RWPE2 (cell line): Measurements from ENCODE around the gene GNGT2.
"Not testable (repeated sequence)": the region's sequence is repeated elsewhere in the genome, so short reads cannot be mapped to it uniquely, and the experiment has no call there.

Source experiments
- ATAC-seq: fragments of 200-7000 bp; cut with Tn5 transposase; 3 replicates; pipeline ENCODE4 v1.9.1; 2021; ENCODE audit warnings: low read depth
- DNase-seq: peaks from one replicate; pipeline ENCODE4 v3.0.0-alpha.2; 2020; ENCODE audit warnings: low spot score
- H3K27ac ChIP-seq: fragments of 450-650 bp; 2 replicates; pipeline ENCODE4 v1.5.1; 2017; ENCODE audit warnings: mild to moderate bottlenecking; ENCODE audit not compliant: poor library complexity, severe bottlenecking
- H3K27me3 ChIP-seq: fragments of 250-450 bp; sonication (Bioruptor Pico); 2 replicates; pipeline ENCODE4 v1.5.1; 2021; ENCODE audit warnings: mild to moderate bottlenecking, moderate library complexity; ENCODE audit not compliant: insufficient read depth, poor library complexity, severe bottlenecking
- H3K36me3 ChIP-seq: fragments of 250-450 bp; sonication (Bioruptor Pico); 2 replicates; pipeline ENCODE4 v1.5.1; 2020; ENCODE audit warnings: low read depth, mild to moderate bottlenecking, moderate library complexity
- H3K4me1 ChIP-seq: fragments of 250-450 bp; sonication (Bioruptor Pico); 2 replicates; pipeline ENCODE4 v1.5.1; 2021; ENCODE audit warnings: mild to moderate bottlenecking, moderate library complexity; ENCODE audit not compliant: insufficient read depth, poor library complexity, severe bottlenecking
- H3K4me3 ChIP-seq: fragments of 250-450 bp; sonication (Bioruptor Pico); 2 replicates; pipeline ENCODE4 v1.5.1; 2021; ENCODE audit warnings: mild to moderate bottlenecking, moderate library complexity; ENCODE audit not compliant: severe bottlenecking
- H3K9me3 ChIP-seq: fragments of 250-450 bp; sonication (Bioruptor Pico); 2 replicates; pipeline ENCODE4 v1.5.1; 2021; ENCODE audit warnings: mild to moderate bottlenecking, moderate library complexity; ENCODE audit not compliant: severe bottlenecking
- CTCF ChIP-seq: fragments of 450-650 bp; IDR thresholded peaks from one replicate; pipeline ENCODE4 v1.5.1; 2017; ENCODE audit warnings: mild to moderate bottlenecking, moderate library complexity; ENCODE audit not compliant: poor library complexity, severe bottlenecking

Gene GNGT2

GRCh38 chr17:49180303-49180702 is 30.1 kb downstream of the GNGT2 start:
- Histone ChIP-seq H3K27me3 (no peaks in the 10 kb centered on the region), H3K4me3 (no peak overlapping the region), H3K4me1 (no peaks in the 10 kb centered on the region), H3K36me3 (no peaks in the 10 kb centered on the region), H3K9me3 (peaks cover 10% of the 10 kb centered on the region), H3K27ac (no peak overlapping the region)
- DNase-seq (no peak), ATAC-seq (no peak)
- peak; percentile 80 for TF ChIP-seq CTCF

GRCh38 chr17:49175978-49176377 is 34.4 kb downstream of the GNGT2 start:
- H3K36me3 ChIP-seq, H3K27ac ChIP-seq, ATAC-seq, H3K27me3 ChIP-seq, H3K4me3 ChIP-seq, H3K9me3 ChIP-seq, H3K4me1 ChIP-seq, DNase-seq: not testable (repeated sequence)

GRCh38 chr17:49170711-49171110 is 39.7 kb downstream of the GNGT2 start:
- not testable (repeated sequence) for H3K27me3 ChIP-seq, ATAC-seq, H3K27ac ChIP-seq, H3K4me1 ChIP-seq, H3K36me3 ChIP-seq, H3K4me3 ChIP-seq, H3K9me3 ChIP-seq, DNase-seq

- TF ChIP-seq CTCF = no peak
- Histone ChIP-seq H3K27me3 (no peaks in the 10 kb centered on the region), H3K36me3 (no peaks in the 10 kb centered on the region), H3K27ac (no peak overlapping the region), H3K4me1 (no peaks in the 10 kb centered on the region), H3K9me3 (no peaks in the 10 kb centered on the region), H3K4me3 (no peak overlapping the region)
- ATAC-seq (no peak), DNase-seq (no peak)
Observed at GRCh38 chr17:49170216-49170615, 40.2 kb downstream of the GNGT2 start.

- Histone ChIP-seq H3K27me3 (no peaks in the 10 kb centered on the region), H3K9me3 (no peaks in the 10 kb centered on the region), H3K4me3 (no peak overlapping the region), H3K27ac (no peak overlapping the region), H3K4me1 (no peaks in the 10 kb centered on the region), H3K36me3 (no peaks in the 10 kb centered on the region)
- ATAC-seq (no peak), DNase-seq (no peak)
- TF ChIP-seq CTCF = no peak
Observed at GRCh38 chr17:49168706-49169105, 41.7 kb downstream of the GNGT2 start.

- H3K27me3 ChIP-seq = no peaks in the 10 kb centered on the region
- no peaks in the 10 kb centered on the region for H3K9me3 ChIP-seq
- no peaks in the 10 kb centered on the region for H3K4me1 ChIP-seq
- TF ChIP-seq CTCF = no peak
- H3K27ac ChIP-seq = no peak overlapping the region
- no peak for ATAC-seq
- no peak for DNase-seq
- H3K36me3 ChIP-seq = no peaks in the 10 kb centered on the region
- H3K4me3 ChIP-seq = no peak overlapping the region
Observed at GRCh38 chr17:49165143-49165542, 45.2 kb downstream of the GNGT2 start.
